NCI-H2029 treated with DMSO at 0.1 percent for 48 hours (cell line): Measurements from ENCODE around the gene DAB1.

Experiments used
- DNase-seq: peaks from one replicate; lab custom pipeline; 2025; lab: John Stamatoyannopoulos, UW

DAB1 gene

DNA sequence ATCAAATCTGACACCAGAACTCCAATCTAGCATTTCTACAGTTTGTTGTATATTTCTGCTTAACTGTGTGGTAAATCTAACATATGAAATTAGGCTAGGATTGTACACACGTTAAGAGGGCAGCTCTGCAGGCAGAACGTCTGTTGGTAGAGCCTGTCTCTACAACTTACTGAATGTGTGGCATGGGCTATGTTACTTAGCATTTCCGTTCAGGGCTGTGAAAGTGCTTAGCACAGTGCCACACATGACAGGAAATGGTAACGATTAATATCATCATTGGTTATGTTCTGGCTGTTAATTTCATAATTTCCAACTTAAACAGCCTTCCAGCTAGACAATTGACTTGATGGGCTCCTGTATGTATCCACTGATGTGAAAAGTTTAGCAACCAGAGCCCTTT, 448.4 kb downstream of the DAB1 start:
- DNase-seq: no peak

GRCh38 chr1:56973923-56974742, 449.7 kb downstream of the DAB1 start:
- no peak for DNase-seq

DNA sequence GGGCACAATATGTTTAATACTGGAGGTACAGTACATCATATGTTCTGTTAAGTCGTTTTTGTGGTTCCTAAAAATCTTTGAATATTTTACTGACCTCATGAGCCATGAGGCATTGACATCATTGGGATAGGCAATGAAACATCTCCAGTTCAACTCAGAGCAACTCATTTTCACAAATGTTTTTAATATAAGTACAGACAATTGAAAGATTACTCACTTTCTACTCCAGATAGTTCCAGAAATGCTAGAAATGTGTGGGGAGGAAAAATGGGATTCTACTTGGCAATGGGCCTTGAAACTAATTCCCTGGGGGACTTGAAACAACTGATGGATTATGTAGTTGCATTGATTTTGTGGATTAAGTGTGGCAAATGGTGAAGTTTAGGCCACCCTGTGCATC, 450.9 kb downstream of the DAB1 start:
- DNase-seq: no peak

- no peak for DNase-seq
Observed at GRCh38 chr1:56970280-56970679, 453.6 kb downstream of the DAB1 start.

DNA sequence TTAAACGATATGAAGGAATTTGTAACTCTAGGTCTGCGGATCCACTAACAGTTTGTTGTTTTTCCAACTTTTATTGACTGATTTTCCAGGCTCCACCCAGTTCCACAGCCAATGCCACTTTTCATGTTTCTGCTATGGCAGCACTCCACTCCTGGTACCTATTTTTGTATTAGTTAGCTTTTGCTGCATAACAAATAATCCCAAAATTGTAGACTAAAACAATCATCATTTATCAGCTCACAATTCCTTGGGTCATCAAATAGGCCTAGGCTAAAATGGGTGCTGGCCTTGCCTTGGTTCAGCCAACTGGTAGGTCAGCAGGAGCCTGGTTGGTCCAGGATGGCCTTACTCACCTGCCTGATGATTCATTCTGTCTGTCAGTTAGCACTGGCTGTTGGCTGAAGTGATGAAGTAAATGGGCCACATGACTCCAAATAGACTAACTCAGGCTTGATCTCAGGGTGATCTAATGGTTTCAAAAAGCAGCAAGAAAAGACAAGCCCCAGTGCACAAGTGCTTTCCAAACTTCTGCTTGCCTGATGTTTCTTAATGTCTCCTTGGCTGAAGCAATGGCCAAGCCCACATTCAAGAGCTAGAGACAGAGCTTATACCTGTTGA, 454.9 kb downstream of the DAB1 start:
- no peak for DNase-seq

- DNase-seq: no peak
Observed at GRCh38 chr1:56967900-56968832, 455.7 kb downstream of the DAB1 start.

DNA sequence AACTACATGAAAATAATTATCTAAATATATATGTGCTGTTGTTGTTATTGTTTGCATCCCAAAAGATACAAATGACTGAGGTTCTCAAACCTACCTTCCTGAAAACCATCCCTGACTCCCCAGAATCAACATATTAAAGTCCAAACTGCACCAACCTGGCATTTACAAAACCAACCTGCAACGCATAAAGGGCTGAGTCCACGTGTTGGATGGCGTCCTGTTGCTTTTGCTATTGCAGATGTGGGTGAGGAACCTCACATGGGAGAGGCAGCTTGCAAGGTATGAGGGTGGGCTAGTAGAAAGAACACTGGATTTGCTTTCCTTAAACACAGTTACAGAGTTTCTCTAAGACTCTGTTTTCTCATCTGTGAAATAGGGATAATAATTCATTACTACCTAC, 456.5 kb downstream of the DAB1 start:
- no peak for DNase-seq

- DNase-seq: no peak
Observed at GRCh38 chr1:56966698-56966999, 457.2 kb downstream of the DAB1 start.

DNA sequence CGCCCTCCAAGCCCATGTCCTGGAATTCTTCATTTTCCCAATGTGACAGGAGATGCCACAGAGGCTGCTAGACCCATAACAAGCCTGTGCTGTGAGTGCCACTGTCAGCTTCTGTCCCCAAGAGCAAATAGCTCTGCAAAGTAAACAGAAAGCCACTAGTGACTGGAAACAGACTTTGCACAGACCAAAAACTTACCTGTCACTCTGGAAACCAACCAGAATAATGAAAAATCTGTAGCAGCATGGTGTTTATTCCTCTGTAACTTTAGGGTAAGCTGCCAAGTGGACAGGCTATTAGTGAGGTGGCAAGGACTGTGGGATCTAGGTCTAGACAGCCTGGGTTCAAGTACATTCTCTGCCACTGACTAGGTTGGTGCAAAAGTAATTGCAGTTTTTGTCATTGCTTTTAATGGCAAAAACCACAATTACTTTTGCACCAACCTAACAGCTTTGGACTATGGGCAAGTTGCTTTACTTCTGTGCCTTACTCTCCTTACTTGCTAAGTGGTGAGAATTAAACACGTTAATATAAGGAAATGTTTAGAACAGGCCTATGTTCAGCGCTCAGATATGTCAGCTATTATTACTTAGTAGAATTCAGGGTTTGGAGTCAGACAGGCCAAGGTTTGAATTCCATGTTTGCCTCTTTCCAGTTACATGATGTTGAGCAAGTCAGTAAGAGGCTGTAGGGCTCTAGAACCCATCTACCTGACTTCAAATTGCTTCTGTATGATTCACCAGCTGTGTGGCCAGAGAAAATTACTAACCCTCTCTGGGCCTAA, 457.8 kb downstream of the DAB1 start, which contains the start of gene C8B:
C8B (minus strand) TSS at position 100 of the 782 bp plus-strand sequence; CDS start at position 33, 67 bp downstream.
- no peak for DNase-seq

DNA sequence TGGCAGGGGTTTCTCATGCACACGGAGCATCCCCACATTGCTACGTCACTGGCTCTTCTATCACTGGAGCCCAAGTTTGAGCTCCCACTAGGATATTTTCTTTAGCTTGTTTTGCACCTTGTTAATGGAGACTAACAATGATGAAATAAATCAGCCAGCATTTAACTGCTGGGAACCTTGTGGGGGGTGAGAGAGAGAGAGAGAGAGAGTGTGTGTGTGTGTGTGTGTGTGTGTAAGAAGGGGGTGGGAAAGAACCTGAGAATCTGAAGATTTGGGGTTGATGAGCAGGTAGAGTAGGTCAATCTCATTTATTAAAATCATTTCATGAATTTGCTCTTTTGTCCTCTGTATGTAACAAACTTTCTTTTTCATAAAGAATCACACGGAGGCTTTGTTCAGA, 458.7 kb downstream of the DAB1 start:
- no peak for DNase-seq

DNA sequence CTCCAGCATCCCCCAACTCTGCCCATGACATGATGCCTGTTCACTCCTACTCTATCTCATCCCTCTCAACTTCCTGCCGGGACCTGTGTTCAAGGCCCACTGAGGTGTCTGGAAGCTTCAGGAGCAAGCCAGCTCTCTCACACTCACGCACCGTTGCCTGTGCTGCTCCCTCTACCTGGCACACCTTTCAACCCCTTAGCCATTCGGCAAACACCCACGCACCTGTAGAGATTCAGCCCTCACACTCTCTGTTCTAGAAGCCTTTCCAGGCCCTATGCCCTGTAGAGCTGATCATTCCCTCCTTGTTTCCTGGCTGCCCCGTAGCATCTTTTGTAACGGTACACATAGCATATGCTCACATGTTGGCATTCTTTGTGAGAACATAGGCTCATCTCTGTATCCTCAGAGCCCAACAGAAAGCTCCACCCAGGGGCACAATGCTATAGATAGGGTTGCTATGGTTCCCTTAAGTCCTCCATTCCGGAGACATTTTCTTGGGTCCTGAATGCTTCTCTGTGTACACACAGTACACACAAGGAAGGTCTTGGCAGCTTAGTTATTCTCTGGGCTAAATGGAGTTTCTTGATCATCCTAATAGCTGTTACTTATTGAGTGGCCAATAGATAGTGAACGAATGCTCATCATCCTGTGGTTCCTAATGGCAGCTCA, 459.4 kb downstream of the DAB1 start:
- DNase-seq: no peak

- no peak for DNase-seq
Observed at GRCh38 chr1:56963667-56964066, 460.2 kb downstream of the DAB1 start.

DNA sequence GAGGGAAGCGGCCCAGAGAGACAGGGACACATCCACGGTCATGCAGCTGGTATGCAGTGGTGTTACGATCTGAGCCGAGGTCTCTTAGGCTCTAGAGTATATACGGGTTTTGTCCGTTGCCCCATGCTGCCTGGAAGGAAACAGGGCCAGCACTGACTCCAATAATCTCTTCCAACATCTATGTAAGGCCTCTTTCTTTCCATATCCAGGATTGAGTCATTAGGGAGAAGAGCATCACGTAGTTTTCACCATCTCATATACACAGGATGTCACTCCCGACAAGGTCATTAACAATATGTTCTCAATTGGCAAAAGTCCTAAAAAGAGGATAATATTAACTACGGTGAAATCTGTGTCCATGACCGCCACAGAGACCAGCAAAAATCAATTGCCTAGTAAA, 462.4 kb downstream of the DAB1 start:
- no peak for DNase-seq

DNA sequence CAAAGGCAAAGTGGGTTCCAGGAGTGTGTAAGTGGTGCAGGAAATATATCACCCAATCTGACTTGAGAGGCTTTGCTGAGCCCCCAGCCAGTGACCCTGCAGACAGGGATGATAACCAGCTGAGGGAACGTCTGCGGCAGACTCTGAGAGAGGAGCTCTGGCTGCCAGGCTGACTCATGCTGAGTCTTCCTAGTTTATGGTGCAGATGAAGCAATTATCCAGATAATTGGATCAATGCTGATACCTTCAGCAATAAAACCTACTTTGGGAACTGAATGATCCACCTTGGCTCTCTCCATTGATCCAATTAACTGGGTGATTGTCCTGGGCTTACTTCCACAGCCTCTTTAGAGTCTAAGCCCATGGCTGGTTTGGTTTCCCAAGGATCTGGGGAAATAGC, 465.3 kb downstream of the DAB1 start:
- no peak for DNase-seq

- no peak for DNase-seq
Observed at GRCh38 chr1:56957931-56958330, 465.9 kb downstream of the DAB1 start.

GRCh38 chr1:56954664-56955063, 469.2 kb downstream of the DAB1 start:
- no peak for DNase-seq

- no peak for DNase-seq
Observed at GRCh38 chr1:56953386-56953785, 470.5 kb downstream of the DAB1 start.

DNA sequence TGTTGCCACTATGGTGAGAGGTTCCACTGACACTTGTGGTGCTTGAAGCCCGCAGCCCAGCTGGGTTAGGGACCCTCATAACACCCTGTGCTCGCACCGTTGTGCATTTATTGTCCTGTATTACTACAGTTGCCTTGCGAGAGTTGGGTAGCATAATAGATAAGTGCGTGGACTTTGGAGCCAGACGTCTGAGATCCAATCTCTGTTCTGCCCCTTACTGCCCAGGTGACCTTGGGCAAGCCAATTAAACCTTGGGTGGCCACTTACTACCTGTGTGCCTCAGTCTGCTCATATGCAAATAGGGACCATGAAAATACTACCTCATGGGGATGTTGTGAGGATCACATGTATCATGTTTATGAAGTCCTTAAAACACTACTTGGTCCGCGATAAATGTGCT, 471.4 kb downstream of the DAB1 start:
- no peak for DNase-seq

GRCh38 chr1:56948403-56949023, 475.3 kb downstream of the DAB1 start:
- no peak for DNase-seq
